Adrenal gland (tissue), 12 donors: ENCODE measurements around the gene FAM120B. TPM values are rescaled to one million over a fixed set of nuclear protein-coding genes. Genes with fewer than 3 reads are reported as not detected.

ENCODE experiments used
- DNase-seq, 7 donors: peaks; one replicate each; pipeline ENCODE4 v3.0.0-alpha.2; 2019 to 2020
- H3K27ac ChIP-seq, 5 donors: fragments of 200-600 bp; sonication (generic) in 4 of 5; 1 replicate in 3 of 5; 2 replicates in 2 of 5; pipeline versions ENCODE4 v1.5.1 to v1.8.0; 2016 to 2020; ENCODE audit warnings: mild to moderate bottlenecking in 1 of 5
- H3K27me3 ChIP-seq: fragments of 200-600 bp; 2 replicates; pipeline ENCODE4 v1.8.0; 2021
- H3K36me3 ChIP-seq, 2 donors: fragments of 200-600 bp; replicated peaks in 1 of 2; 1 replicate in 1 of 2; 2 replicates in 1 of 2; pipeline versions ENCODE4 v1.5.1 to v1.8.0; 2018 to 2022
- H3K4me1 ChIP-seq, 2 donors: fragments of 200-600 bp; replicated peaks in 1 of 2; 1 replicate in 1 of 2; 2 replicates in 1 of 2; pipeline versions ENCODE4 v1.5.1 to v1.8.0; 2018 to 2021
- H3K4me3 ChIP-seq, 4 donors: fragments of 200-600 bp; sonication (generic) in 3 of 4; one replicate each; pipeline ENCODE4 v1.5.1; 2016 to 2018
- H3K9me3 ChIP-seq, 3 donors: fragments of 200-600 bp; sonication (generic) in 1 of 3; replicated peaks in 1 of 3; 1 replicate in 2 of 3; 2 replicates in 1 of 3; pipeline versions ENCODE4 v1.5.1 to v1.8.0; 2016 to 2021
- POLR2A ChIP-seq, 2 donors: fragments of 450-650 bp; IDR thresholded peaks; one replicate each; pipeline ENCODE4 v1.6.1; 2017; ENCODE audit warnings: antibody characterized with exemption in 2 of 2, mild to moderate bottlenecking in 2 of 2, moderate library complexity in 1 of 2
- WGBS, 4 donors: extraction: QIAGEN DNeasy Blood & Tissue Kit in 2 of 4; methylation state at CpG; one replicate each; pipeline versions ENCODE4 v1.1.5 to v1.1.7; 2013 to 2017; 5-methylcytosine and 5-hydroxymethylcytosine counted together
- intact Hi-C, 2 donors: fragments of 100-400 bp; cut with DNase I; formaldehyde crosslinking; loops; one replicate each; pipeline versions ENCODE4 v1.14.1 to v1.15.0; 2022 to 2023
- polyA plus RNA-seq, 3 donors: library from polyadenylated mRNA; stranded (reverse); fragments of 200-250 nt in 2 of 3; fragments of 350-450 nt in 1 of 3; fragmentation: Illumina TruSeq in 1 of 3; extraction: RNeasy Lipid Tissue Mini Kit (QIAGEN cat#74804) in 1 of 3; gene quantifications; one replicate each; pipeline ENCODE4 v1.2.3, GENCODE V29; 2013 to 2014
- total RNA-seq, 9 donors: library from RNA; depleted of rRNA in 4 of 9; stranded (reverse); fragments of >200 nt in 4 of 9; fragments of 120-200 nt in 1 of 9; fragmentation: NEBNext Ultra II Directional in 1 of 9; extraction: Animal tissue kit (Norgen Biotek cat#: 25700) in 1 of 9; gene quantifications; one replicate each; pipeline versions ENCODE4 v1.1.0 to v1.2.4, GENCODE V29; 2013 to 2023
- TF ChIP-seq, protein P1 (sequence below), 6 experiments: fragments of 450-650 bp in 4 of 6; fragments of 200-600 bp in 2 of 6; sonication (generic) in 1 of 6; IDR thresholded peaks; 1 replicate in 5 of 6; 2 replicates in 1 of 6; pipeline versions ENCODE4 v1.5.1 to v1.8.0; 2016 to 2021; ENCODE audit warnings: antibody characterized with exemption in 6 of 6, mild to moderate bottlenecking in 2 of 6, moderate library complexity in 1 of 6
- donor health status: healthy with polysubstance abuse.
- donor health status: Bipolar disorder and iron deficiency.
- donor health status: DM: yes; HTN: yes; CAD: no.
- donor health status: DM: no; HTN: no; CAD: no.
- donor health status: DM: no; HTN: no; CAD: no.
- donor health status: DM: yes; HTN: yes; CAD: no.

Gene FAM120B
- total and polyA plus RNA-seq, 12 donors, result 12.4 to 42.0 (median 27.4) TPM

DNA sequence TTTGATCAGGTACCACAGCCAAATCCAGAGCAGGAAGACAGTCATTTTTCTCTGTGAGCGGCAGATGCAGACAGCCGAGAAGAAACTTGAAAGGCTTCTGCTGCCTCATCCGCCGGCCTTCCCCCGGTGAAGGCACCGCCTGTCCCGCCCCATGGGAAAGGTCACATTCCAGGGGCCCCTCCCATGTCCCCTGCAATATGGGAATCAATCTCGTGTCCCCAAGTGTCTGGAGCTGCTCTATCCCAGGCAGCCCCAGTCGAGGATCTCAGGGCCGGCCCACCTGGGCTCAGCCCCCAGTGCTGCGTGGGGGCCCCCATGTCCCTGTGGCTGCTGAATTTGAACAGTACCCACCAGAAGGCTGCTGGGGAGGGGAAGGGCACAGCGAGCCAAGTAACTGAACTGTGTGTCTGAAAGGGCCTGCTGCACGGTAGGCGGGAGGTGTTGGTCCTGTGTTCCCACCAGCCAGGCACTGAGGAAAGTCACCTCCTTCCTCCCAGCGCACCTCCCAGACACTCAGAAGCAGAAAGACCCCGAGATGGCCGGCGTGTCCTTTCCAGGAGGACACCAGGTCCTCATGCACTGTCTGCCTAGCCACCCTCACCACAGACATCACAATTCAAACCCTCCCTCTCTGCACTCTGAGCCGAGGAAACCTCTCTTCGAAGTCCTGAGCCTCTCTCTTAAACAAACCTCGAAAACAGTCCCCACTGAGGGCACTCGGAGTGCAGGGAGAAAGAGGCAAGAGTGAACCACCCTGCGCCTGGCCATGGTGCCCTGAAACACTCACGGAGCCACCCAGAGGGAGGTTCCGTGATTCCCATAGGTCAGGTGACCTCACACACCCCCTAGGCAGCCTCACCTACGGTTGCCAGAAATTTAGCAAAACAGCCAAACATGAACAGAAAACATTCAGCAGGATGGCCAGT, 147.3 kb downstream of the FAM120B start:
- intact Hi-C loops, result no loop called here
- no peaks in the 10 kb centered on the region for H3K9me3 ChIP-seq
- WGBS, 4 donors, result 71 to 81% (median 77%) methylated on average over 15 to 26 of the region's 26 CpGs
- H3K27ac ChIP-seq, result no peak overlapping the region
- no peaks in the 10 kb centered on the region for H3K36me3 ChIP-seq
- no peak for TF ChIP-seq POLR2A (IDR thresholded peaks at IDR 0.05)
- TF ChIP-seq, protein P1, sequence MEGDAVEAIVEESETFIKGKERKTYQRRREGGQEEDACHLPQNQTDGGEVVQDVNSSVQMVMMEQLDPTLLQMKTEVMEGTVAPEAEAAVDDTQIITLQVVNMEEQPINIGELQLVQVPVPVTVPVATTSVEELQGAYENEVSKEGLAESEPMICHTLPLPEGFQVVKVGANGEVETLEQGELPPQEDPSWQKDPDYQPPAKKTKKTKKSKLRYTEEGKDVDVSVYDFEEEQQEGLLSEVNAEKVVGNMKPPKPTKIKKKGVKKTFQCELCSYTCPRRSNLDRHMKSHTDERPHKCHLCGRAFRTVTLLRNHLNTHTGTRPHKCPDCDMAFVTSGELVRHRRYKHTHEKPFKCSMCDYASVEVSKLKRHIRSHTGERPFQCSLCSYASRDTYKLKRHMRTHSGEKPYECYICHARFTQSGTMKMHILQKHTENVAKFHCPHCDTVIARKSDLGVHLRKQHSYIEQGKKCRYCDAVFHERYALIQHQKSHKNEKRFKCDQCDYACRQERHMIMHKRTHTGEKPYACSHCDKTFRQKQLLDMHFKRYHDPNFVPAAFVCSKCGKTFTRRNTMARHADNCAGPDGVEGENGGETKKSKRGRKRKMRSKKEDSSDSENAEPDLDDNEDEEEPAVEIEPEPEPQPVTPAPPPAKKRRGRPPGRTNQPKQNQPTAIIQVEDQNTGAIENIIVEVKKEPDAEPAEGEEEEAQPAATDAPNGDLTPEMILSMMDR (IDR thresholded peaks at IDR 0.05), result no peak
- H3K4me3 ChIP-seq, result no peak overlapping the region
- H3K4me1 ChIP-seq, result no peaks in the 10 kb centered on the region
- no peak for DNase-seq
- no peaks in the 10 kb centered on the region for H3K27me3 ChIP-seq

DNA sequence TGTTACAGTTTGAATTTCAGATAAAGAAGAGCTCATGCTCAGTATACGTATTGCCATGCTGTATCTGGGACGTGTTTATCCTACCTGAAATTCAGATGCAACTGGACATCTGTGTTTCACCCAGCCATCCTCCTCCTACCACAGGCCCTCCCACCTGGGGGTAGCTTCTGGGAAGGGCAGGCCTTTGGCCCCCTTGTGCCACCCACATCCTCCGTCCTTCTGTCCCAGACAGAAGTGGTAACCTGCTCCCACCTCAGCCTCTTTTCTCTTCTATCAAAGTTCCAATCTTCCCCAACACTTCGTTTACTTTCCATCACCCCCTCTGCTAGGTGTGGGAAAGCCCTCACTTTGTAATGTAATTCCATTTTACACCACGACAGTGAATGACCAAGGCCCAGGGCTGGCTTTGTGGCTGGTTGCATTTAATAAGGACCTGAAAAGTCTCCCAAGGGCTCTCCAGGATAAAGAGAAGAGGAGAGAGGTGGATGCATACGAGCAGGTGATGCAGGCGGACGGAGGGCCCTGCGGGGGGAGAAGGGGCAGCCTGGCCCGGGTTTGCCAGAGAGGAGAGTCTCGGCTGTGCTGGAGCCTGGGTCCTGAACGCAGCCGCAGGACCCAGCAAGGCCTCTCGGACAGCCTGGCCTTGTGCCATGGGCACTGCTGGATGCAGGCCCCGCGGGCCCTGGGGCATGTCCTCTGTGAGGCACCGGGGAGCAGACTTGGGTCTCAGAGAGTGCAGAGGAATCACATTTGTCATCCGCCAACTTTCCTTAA, 148.1 kb downstream of the FAM120B start:
- intact Hi-C loops, result no loop called here
- no peaks in the 10 kb centered on the region for H3K36me3 ChIP-seq
- WGBS, 4 donors, result 78 to 85% (median 82%) methylated on average over 14 to 18 of the region's 18 CpGs
- H3K4me3 ChIP-seq, result no peak overlapping the region
- no peak for TF ChIP-seq POLR2A (IDR thresholded peaks at IDR 0.05)
- TF ChIP-seq, protein P1 (IDR thresholded peaks at IDR 0.05), result no peak
- H3K9me3 ChIP-seq, result no peaks in the 10 kb centered on the region
- no peak overlapping the region for H3K27ac ChIP-seq
- H3K4me1 ChIP-seq, result no peaks in the 10 kb centered on the region
- DNase-seq, result no peak
- no peaks in the 10 kb centered on the region for H3K27me3 ChIP-seq

DNA sequence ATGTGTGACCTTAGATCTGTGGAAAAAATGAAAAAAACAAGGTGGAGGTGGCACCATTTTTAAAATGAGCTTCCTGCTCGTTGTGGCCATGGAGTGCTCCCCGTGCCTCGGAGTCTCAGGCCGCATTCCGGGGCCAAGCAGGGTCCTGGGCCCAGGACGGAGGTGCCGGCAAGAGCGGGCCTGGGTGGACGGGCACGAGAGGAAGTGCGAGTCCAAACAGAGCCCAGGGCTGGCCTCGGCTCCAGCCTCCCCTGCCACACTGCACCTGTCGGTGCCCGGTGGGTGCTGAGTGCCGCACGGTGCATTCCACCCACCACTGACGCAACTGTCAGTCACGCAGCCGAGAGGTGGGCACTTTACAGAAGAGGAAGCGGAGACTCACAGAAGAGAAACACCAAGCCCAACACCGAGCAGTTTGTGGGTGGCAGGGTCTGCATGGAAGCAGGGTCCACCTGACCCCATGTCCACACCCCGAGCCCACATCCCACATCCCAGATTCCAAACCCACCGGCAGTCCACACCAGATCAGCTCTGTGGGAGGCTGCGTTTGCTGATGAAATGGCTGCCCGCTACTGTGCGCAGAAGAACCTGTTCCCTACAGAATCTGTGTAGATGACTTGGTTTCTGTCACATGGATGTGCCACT, 148.9 kb downstream of the FAM120B start:
- H3K27ac ChIP-seq, result no peak overlapping the region
- no peaks in the 10 kb centered on the region for H3K4me1 ChIP-seq
- no peak overlapping the region for H3K4me3 ChIP-seq
- no peak for TF ChIP-seq POLR2A (IDR thresholded peaks at IDR 0.05)
- TF ChIP-seq, protein P1 (IDR thresholded peaks at IDR 0.05), result no peak
- H3K27me3 ChIP-seq, result no peaks in the 10 kb centered on the region
- H3K9me3 ChIP-seq, result no peaks in the 10 kb centered on the region
- no peak for DNase-seq
- WGBS, 4 donors, result 84 to 90% (median 88%) methylated on average over 20 to 26 of the region's 26 CpGs
- H3K36me3 ChIP-seq, result no peaks in the 10 kb centered on the region
- intact Hi-C loops, result no loop called here

DNA sequence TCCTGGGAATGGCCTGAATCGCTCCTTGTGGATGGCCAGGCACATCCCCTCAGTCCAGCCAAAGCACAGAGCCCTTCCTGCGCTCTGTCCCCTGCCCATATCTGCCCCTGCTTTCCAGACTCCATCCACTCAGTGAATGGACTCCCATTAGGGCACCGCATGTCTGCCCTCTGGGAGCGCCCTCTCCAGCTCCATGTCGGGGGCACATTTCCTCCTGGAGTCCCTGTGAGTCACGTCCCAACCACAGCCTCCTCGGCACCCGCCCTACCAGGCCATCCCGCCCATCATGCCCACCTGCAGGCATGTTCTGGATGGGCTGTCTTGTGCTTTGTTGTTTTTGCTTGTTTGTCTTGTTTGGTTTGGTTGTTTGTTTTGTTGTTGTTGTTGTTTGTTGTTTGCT, 149.8 kb downstream of the FAM120B start:
- intact Hi-C loops, result no loop called here
- H3K27me3 ChIP-seq, result no peaks in the 10 kb centered on the region
- H3K9me3 ChIP-seq, result no peaks in the 10 kb centered on the region
- no peak overlapping the region for H3K4me3 ChIP-seq
- TF ChIP-seq POLR2A (IDR thresholded peaks at IDR 0.05), result no peak
- TF ChIP-seq, protein P1 (IDR thresholded peaks at IDR 0.05), result no peak
- no peak overlapping the region for H3K27ac ChIP-seq
- DNase-seq, result no peak
- no peaks in the 10 kb centered on the region for H3K36me3 ChIP-seq
- WGBS, 4 donors, result 76 to 83% (median 81%) methylated on average over 6 to 9 of the region's 9 CpGs
- H3K4me1 ChIP-seq, result no peaks in the 10 kb centered on the region
